Brain microvascular endothelial cell (primary cell): ENCODE measurements around the gene MRRF.
A peak's percentile ranks its signal among the peaks of the same experiment; 100 is the strongest.

ENCODE experiments used
- DNase-seq: peaks from one replicate; pipeline ENCODE4 v3.0.0-alpha.2; 2020
- H3K27ac ChIP-seq: fragments of 250-450 bp; sonication (Bioruptor Pico); 2 replicates; pipeline ENCODE4 v1.5.1; 2020; ENCODE audit warnings: mild to moderate bottlenecking, moderate library complexity
- H3K27me3 ChIP-seq: fragments of 250-450 bp; sonication (Bioruptor Pico); replicated peaks from 2 replicates; pipeline ENCODE4 v1.5.1; 2020; ENCODE audit warnings: mild to moderate bottlenecking
- H3K36me3 ChIP-seq: fragments of 250-450 bp; sonication (Bioruptor Pico); replicated peaks from 2 replicates; pipeline ENCODE4 v1.5.1; 2020; ENCODE audit warnings: mild to moderate bottlenecking
- H3K4me3 ChIP-seq: 2 replicates; pipeline ENCODE4 v1.5.1; 2011; ENCODE audit warnings: low read depth, mild to moderate bottlenecking, control low read depth, low read length, moderate library complexity
- CTCF ChIP-seq: IDR thresholded peaks from 2 replicates; pipeline ENCODE4 v1.5.1; 2011; ENCODE audit warnings: low read depth, mild to moderate bottlenecking, moderate library complexity, low read length, control low read depth, inconsistent platforms; ENCODE audit errors: missing control alignments
- in situ Hi-C: cut with HindIII; loops from 2 replicates; pipeline ENCODE4 v1.10.0; 2017; ENCODE audit warnings: low sequenced_read_pairs, low pct_ligation_motif_present

Gene MRRF

GRCh38 chr9:122262073-122262472 is 2.6 kb upstream of the MRRF start:
- Histone ChIP-seq H3K27me3 (no peaks in the 10 kb centered on the region), H3K36me3 (peaks cover 26% of the 10 kb centered on the region), H3K27ac (no peak overlapping the region), H3K4me3 (no peak overlapping the region)
- TF ChIP-seq CTCF = no peak
- no peak for DNase-seq
- in situ Hi-C loops = no loop called here

GRCh38 chr9:122263699-122264349 is 858 bp upstream of the MRRF start:
- no peak for TF ChIP-seq CTCF
- Histone ChIP-seq H3K27ac (peak overlapping the region; percentile 98), H3K27me3 (no peaks in the 10 kb centered on the region), H3K4me3 (peak overlapping the region; percentile 92), H3K36me3 (peaks cover 18% of the 10 kb centered on the region)
- in situ Hi-C loops = no loop called here
- DNase-seq = no peak

- DNase-seq = no peak
- Histone ChIP-seq H3K27ac (peak overlapping the region; percentile 98), H3K36me3 (peaks cover 3% of the 10 kb centered on the region), H3K4me3 (peak overlapping the region; percentile 92), H3K27me3 (no peaks in the 10 kb centered on the region)
- no peak for TF ChIP-seq CTCF
- in situ Hi-C loops = no loop called here
Measured at GRCh38 chr9:122265149-122265915, 650 bp downstream of the MRRF start.

GRCh38 chr9:122268041-122268814 is 3.5 kb downstream of the MRRF start:
- no peak overlapping the region for H3K4me3 ChIP-seq
- DNase-seq = no peak
- H3K36me3 ChIP-seq = peaks cover 9% of the 10 kb centered on the region
- no peaks in the 10 kb centered on the region for H3K27me3 ChIP-seq
- no peak overlapping the region for H3K27ac ChIP-seq
- TF ChIP-seq CTCF = no peak
- in situ Hi-C loops = no loop called here

GRCh38 chr9:122274055-122274454 is 9.4 kb downstream of the MRRF start:
- no peak for DNase-seq
- in situ Hi-C loops = no loop called here
- Histone ChIP-seq H3K36me3 (peaks cover 12% of the 10 kb centered on the region), H3K27me3 (no peaks in the 10 kb centered on the region), H3K27ac (no peak overlapping the region), H3K4me3 (no peak overlapping the region)
- TF ChIP-seq CTCF = no peak
